Erythroblast (primary cell): Measurements from ENCODE around the gene EVX1.

Experiments used
- DNase-seq, 2 experiments: peaks; one replicate each; lab custom pipeline; 2025; lab: John Stamatoyannopoulos, UW
- GATA1 ChIP-seq: IDR thresholded peaks from 2 replicates; pipeline ENCODE4 v1.6.1; 2011; ENCODE audit warnings: low read depth, mild to moderate bottlenecking, control low read depth, low read length, moderate library complexity
- POLR2A ChIP-seq: IDR thresholded peaks from 2 replicates; pipeline ENCODE4 v1.6.1; 2011; ENCODE audit warnings: mild to moderate bottlenecking, low read length

The EVX1 gene

DNA sequence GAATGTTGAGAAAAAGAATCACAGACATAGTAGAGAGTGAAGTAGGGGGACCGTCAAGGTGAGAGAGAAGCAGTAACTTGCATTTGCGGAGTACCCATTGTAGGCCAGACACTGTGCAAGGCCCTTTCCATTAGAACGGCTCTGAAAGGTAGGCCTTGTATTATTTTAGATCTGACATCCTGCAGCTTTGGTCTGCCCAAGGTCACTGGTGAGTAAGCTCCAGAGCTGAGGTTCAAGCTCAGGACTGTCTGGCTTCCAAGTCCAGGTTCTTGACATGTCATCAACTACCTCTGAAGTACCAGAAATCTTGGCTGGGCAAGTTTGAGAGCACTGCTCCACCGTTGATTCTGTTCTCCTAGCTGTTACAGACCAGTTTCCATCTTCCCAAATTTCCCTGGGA lies 13.2 kb upstream of the EVX1 start:
- DNase-seq: no peak
- TF ChIP-seq GATA1 (no peak), POLR2A (no peak)

DNA sequence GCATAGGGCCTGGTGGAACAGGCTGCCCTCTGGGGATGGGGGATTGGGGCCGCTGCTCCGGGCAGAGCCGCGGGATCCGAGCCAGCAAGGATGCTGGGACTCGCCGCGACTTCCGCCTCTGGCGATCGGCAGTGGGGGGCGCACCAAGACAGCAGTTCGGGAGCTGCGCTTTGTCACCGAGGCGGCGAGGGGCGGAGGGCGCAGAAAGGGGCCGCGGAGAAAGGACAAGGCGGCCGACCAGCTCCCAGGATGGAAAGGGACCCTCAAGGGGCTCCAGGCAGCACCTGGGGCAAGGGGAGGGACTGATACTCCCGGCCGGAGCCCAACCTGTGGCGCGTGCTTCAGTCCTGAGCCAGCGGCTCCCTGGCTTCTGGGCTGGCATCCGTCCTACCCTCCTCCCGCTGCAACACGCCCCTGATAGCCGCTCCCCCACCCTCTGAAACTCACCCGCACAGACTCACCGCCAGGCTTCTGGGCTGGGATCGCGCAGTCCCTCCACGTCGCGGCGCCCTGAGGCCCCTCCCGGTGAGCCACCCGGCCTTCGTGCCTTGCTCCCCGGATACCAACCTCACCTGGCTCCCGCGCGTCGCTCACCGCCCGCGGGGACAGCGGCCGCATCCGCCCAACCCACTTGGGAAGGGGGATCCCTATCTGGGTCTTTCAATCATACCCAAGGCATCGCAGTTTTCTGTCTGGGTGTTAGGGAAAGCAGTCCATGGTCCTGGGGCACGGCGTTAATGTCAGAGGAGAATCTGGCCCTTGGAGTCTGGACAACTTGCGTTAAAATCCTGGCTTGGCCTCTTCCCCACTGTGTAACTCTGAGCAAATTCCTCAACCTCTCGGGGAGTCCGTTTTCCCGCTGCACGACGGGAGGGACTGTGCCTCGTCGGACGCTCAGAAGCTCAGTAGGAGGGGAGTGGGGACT lies 7.0 kb upstream of the EVX1 start:
- DNase-seq: peak in 1 of 2 experiments; percentile 15
- TF ChIP-seq POLR2A (no peak), GATA1 (no peak)

DNA sequence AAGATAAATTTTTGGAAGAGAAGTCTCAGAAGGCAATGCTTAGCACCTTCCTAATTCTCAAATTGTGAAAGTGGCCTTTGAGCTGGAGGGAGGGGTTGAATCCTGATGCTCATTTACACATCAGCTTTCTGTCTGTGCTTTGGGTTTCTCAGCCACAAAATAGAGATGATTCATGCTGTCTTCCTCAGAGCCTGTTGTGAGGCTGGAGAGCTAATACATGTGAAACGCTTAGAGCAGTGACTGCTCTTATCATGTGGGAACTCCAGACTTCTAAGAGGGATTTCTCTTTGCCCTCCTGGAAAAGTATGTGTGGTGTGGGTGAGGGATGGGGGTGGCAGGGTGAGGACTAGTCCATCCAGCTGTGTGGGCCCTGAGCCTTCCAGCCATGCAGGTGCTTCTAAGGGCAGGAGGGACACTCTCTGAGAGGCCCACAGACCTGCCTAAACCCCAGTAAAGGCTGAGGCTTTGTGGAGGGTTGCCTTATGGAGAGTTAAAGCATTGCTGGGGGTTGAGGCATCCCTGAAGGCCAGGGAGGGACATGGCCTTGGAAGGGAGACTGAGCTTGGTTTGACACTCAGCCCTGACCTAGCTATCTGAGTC lies 4.8 kb upstream of the EVX1 start:
- DNase-seq: no peak
- TF ChIP-seq POLR2A (no peak), GATA1 (no peak)

DNA sequence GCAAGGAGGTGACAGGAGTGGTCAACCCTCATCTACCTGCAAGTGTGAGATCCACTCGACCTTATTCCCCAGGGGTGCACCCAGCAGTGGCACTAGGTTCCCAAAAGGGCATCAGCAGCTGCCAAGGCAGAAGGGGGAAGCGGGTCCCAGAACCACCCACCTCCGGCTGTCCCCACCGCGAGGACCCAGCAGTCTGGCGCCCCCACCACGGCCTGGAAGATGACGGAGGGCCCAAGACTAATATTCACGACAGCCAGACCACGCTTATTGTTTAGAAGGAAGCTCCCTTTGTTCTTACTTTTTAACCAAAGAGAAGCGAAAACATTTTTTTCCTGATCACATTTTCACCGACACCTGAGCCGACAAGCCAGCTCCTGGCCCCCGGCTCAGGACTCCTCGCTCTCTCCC lies 3.6 kb upstream of the EVX1 start:
- DNase-seq: no peak
- no peak for TF ChIP-seq POLR2A
- no peak for TF ChIP-seq GATA1

DNA sequence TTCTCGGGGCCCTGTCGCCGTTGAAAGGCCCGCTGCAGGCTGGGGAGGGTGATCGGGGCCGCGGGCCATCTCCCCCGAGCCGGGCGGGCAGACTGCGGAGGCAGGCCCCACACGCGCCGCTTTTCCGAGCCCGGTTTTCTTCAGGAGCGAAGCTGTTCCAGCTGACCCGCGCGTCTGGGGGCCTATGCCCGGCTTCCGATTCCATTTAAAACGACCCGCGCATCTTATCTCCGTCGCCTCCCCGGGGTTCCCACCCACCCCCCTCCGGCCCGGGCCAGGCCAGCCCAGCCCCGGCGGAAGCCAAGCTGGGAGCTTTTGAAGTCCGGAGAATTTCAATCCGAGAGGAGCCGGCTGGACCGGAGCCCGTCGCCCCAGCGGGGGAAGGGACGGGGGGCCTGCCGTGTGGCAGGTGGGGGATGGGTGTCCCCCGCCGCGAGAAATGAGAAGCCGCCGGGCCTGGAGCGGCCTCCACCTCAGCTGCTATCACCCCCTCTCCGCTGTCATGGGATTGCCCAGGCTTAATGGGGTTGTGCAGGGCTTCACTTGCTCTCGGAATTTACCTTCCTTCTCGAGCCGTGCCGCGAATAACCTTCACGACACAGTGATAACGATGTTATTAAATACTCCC lies 3.1 kb upstream of the EVX1 start:
- TF ChIP-seq GATA1 (no peak), POLR2A (no peak)
- no peak for DNase-seq

DNA sequence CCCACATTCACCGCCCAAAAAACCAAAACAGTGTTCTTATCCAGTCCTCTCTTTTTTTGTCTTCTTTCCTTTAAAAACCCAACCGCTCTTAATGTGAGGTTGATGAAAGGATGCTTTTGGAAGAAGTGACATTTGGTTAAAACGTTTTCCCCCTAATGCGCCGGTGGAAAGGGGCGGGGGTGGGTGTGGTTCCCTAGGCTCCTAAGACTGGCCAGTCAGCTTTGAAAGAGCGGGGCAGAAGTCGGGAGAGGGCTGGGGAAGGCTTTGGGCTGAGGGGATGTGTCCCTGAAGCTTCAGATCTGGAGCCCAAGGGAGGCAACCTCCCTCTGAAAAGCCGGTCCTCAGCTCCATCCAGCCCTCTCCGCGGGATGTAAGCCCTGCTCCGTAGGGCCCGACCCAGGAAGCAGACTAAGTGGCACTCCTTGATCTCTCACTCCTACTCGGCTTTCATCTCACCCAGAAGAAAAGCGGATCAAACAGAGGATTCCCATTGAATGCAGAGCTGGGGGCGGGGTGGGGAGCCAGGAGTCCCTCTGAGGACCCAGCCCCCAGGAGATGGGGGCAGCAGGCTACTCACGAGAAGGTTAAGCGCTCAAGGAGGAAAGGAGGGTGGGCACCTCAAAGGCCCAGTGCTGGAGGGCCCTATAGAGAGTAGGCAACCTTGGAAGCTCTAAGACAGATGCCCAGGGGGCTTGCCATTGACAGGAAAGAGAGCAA lies 2.4 kb upstream of the EVX1 start:
- TF ChIP-seq POLR2A (no peak), GATA1 (no peak)
- no peak for DNase-seq

DNA sequence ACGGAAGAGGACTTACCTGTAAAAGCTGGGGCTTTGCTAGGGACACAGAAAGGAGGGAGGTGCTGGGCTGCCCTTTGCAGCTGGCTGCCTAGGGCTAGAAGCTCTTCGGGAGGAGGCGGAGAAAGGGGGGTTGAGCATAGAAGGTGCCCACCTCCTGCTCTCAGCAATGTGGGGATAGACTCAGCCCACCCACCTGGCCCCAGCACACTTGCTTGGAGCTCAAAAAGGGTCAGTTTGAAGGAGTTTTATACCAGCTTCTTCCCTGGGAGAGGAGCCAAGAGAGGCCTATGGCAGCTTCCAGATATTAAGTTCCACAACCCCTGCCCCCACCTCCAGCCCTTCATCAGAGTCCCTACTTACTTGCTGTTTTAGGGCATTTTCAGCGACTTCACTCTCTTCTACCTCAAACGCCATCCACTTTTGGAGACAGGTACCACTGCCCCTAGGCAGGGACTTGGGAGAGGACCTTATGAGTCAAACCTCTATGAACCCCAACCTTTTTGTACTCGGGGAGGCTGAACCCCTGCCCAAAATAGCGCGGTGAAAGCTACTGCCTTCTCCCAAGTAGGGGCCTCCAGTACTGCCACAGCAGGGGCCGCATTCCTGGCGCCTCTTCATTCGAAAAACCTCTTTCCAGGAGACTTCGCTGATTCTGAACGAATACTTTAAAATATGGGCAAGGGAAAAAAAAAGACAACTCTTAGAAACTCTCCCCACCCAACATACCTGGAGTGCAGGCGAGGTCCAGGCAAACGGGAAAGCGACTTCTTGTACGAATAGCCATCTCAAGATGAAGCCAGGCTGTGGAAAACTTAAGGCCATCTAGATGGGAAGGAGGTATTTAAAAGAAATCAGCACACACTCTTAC lies 1.2 kb upstream of the EVX1 start:
- DNase-seq: no peak
- TF ChIP-seq POLR2A (no peak), GATA1 (no peak)

DNA sequence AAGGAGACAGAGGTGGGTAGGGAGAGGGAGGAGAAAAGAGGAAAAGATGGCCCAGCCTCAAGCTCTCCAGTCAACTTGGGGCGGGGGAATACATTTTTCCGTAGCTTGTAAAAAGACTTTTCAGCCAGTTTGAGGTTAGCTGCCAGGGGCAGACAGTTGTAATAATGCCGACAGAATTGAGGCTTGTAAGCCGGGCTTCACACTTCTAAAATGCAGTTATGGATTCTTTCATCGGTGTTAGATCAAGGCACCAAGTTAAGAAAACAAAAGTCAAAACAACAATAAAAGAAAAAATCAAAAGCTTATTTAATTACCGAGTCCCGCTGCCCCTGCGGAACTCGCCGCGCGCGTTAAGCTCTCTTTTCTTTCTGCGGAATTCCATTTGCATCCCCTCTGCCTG lies 448 bp upstream of the EVX1 start:
- DNase-seq: no peak
- TF ChIP-seq POLR2A: no peak
- no peak for TF ChIP-seq GATA1

DNA sequence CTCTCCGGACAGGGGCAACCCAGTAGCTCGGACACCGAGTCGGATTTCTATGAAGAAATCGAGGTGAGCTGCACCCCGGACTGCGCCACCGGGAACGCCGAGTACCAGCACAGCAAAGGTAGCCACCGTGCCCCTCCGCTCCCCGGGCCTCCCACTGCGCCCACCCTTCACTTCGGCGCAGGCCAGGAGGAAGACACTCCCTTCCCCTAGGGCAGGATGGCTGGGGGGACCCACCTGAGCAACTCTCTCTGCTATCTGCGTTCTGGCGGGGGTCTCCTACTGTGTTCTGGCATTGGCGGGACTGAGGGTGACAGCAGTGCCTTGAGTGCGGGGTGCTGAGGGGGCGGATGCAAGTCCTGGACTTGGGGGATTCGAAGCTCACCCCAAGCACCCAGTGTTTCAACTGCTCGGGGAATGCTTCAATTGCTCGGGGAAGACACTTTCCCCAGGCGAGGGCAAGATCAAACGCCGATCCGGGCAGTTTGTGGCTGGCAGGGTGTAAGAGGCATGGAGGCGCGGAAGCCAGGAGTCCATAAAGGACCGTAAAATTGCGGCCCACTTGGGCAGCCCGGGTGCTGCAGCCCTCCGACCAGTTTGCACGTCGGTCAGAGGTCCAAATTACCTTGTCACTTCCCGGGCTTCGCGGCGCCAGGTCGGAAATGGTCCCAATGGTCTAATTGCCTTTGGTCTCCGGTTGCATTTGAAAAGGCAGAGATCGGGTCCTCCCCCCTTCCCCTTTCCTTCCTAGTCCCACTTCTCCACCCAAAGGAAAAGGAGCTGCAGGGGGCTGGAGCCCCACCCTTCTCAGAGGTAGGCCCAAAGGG lies 950 bp downstream of the EVX1 start:
- no peak for TF ChIP-seq GATA1
- TF ChIP-seq POLR2A: no peak
- DNase-seq: no peak

DNA sequence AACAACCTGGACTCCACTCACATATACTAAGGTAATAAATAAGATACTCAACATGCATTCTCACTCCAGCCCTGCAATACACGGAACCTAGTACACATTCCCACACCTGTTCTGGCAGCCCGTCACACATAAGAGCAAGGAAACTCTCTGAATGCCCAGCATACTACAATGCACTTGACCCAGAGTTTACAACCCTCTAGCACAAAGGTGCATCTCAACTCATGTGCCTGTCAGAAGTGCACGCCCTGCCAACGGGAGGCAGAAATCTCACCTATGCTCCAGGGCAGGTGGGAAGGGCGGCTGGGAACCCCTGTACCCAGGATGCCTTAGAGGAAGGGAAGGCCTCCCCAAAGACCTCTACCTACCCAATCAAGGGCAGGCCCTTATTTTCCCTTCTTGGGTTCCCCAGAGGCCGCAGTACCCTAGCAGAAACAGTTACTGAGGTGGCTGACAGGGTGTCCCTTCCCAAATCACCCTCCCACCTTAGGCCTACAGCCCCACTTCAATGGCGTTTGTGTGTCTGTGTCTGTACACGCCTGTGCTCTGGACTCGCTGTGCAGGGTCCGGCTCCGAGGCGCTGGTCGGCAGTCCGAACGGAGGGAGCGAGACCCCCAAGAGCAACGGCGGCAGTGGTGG lies 2.0 kb downstream of the EVX1 start:
- DNase-seq: no peak
- TF ChIP-seq POLR2A (no peak), GATA1 (no peak)

DNA sequence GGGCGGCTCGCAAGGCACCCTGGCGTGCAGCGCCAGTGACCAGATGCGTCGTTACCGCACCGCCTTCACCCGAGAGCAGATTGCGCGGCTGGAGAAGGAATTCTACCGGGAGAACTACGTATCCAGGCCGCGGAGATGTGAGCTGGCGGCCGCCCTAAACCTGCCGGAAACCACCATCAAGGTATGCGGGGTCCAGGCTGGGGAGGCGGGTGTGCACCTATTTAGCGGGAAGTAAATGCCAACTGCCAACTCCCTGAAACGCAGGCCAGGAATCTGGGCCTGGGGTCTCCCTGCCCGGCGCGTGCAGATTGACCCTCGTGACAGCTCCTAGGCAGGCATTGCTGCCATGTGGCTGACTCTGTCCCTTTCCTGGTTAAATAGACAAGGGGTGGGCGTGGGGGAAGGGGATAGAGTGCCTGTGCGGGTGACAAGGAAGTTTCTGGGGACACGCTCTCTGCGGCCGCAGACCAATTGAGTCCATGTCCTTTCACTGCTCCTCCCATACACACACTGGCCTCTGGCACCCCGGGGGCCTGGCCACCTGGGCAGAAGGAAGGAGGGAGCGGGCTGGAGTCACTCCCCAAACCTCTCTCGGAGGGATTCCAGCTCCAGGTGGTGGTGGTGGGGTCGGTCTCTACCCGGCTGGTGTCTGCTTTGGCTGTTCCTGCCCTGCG lies 2.7 kb downstream of the EVX1 start:
- TF ChIP-seq GATA1: no peak
- no peak for TF ChIP-seq POLR2A
- DNase-seq: no peak
